ENCODE measurements around the gene RXRB.

RXRB gene

DNA sequence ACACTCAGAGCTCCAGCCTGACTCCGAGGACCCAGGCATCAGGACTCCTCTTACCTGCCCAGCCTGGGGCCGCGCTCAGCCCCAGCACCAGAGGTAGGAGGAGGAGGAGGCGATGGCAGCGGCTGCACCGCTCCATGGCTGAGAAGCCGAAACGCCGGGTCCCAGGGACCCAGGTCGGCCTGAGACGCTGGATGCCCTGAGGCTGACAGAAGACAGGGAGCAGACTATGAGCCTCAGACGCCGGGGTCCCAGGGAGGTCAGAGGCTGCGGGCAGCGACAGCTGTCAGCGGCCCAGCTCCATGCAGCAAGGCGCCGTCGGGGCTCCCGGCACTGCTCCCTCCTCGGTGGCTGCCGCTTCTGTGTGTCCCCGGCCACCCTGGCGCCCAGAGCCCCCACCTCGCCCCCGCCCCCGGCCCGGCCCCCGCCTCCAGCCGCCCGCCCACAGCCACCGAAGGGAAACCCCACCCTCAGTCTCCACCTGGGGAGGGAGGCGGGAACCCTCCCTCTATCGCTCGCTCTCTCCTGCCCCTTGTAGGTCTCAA is 8.3 kb downstream of the RXRB start, which contains the start of gene COL11A2:
COL11A2 (minus strand) TSS at position 363 of the 542 bp plus-strand sequence; CDS start at position 136, 227 bp downstream.
- FAIRE-seq, result peak; percentile 54
- TF ChIP-seq PAX5 (IDR thresholded peaks at IDR 0.05; ENCODE audit: insufficient read depth, low read length, severe bottlenecking) (no peak), POLR2A (IDR thresholded peaks at IDR 0.05; ENCODE audit: low read depth, low read length) (no peak)
- DNase-seq (ENCODE audit: insufficient read length, low spot score), result no peak

DNA sequence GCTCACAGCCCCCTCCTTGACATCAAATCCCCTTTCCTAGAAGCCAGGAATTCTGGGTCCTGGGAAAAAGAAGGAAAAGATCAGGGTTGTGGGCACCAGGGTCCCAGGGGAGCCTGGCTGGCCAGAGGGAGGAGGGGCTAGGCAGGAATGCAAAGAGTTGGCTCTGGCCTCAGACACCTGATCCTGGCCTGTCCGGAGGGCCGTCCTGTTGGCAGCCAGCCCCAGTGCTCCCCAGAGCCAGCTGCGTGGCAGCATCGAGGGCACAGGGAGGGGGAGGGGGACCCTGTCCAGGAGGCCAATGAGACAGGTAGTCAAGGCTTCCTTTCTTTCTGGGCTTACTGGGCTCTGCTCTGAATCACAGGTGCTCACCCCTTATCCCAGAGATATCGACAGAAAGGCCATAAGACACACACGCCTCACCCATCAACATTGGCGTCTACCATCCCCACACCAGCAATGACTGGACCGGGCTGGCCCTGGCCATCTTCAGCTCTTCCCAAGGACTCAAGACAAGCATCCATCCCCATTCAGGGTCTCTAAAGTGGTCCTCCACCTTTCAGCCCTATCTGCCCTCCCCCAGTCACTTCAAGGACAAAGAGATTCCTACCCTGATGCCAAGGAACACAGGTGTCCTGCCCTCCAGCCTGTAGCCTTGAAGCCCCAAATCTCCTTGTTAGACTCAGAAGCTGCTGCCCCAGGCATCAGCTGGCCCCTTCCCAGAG is 8.9 kb downstream of the RXRB start:
- no peak for FAIRE-seq
- DNase-seq (ENCODE audit: insufficient read length, low spot score), result no peak
- TF ChIP-seq POU2F2 (IDR thresholded peaks at IDR 0.05; ENCODE audit: low read depth, low read length), result no peak
- TF ChIP-seq POLR2AphosphoS5 (IDR thresholded peaks at IDR 0.05; ENCODE audit: low read depth, low read length), result no peak
- no peak for TF ChIP-seq TAF1 (IDR thresholded peaks at IDR 0.05; ENCODE audit: low read depth, low read length)
- no peak for TF ChIP-seq POLR2A (IDR thresholded peaks at IDR 0.05; ENCODE audit: low read depth, low read length)
- TF ChIP-seq SPI1 (IDR thresholded peaks at IDR 0.05; ENCODE audit: low read depth, low read length), result no peak
- TF ChIP-seq PAX5 (IDR thresholded peaks at IDR 0.05; ENCODE audit: insufficient read depth, low read length, severe bottlenecking), result no peak

DNA sequence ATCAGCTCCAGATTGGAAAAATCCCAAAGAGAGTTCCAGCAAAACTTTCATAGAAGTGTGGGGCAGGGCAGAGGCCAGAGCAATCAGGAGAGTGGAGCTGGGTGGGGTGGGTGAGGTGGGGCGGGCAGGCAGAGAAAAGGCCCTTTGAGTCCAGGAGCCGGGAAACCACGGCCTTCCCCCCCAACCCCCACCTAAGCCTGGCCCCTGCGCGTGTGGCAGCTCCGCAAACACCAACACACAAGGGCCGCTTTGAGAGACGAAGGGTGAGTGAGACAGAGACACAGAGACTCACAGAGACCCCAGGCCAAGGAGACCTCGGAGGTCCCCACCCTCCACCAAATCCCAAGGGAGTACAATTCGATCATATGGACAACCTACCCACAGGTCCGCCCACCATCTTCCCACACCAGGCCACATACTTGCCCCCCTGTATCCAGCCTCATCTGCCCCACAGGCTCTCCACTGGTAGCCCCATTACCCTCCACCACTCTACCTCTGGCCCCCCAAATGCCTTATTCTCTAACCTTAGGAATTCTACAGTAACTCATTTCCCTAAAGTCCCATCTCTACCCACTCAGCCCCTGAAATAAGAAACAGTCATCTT is 9.9 kb downstream of the RXRB start:
- no peak for DNase-seq (ENCODE audit: insufficient read length, low spot score)
- TF ChIP-seq POLR2AphosphoS5 (IDR thresholded peaks at IDR 0.05; ENCODE audit: low read depth, low read length), result no peak
- TF ChIP-seq POLR2A (IDR thresholded peaks at IDR 0.05; ENCODE audit: low read depth, low read length), result no peak
- no peak for TF ChIP-seq POU2F2 (IDR thresholded peaks at IDR 0.05; ENCODE audit: low read depth, low read length)
- no peak for TF ChIP-seq PAX5 (IDR thresholded peaks at IDR 0.05; ENCODE audit: insufficient read depth, low read length, severe bottlenecking)
- no peak for FAIRE-seq

DNA sequence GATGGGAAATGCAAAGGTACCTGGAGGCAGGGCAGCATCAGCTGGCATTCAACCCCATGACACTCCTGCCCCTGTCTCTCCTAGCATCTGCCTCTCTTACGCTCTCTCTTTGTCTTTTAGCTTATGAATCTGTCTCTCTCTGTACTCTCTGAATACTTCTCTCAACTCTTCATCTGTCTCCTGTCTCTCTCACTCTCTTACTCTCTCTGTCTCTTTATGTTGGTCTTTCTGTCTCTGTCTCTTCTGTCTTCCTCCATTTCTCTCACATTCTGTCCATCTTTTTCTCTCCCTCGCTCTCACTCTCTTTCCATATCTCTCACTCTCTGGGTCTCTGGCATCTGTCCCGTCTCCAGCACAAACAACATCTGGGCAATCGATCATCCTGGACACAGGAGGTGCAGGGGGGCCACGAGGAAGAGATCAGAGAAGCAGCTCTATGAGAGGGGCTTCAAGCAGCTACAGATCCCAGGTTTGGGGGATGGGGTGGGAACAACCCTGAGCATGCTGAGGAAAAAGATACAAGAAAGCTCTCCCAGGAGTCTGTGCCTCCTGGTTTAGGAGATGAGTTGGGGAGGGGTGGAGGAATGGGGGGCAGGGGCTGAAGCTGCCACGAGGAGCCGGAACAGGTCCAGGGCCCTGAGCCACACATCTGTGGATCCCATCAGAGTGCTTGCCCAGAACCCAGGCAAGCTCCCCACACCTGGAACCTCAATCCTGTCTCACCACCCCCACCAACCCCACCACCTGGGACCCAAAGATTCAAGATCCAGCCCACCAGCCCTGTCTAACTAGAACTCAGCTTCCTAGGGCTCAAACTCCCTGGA is 10.6 kb downstream of the RXRB start:
- no peak for TF ChIP-seq SPI1 (IDR thresholded peaks at IDR 0.05; ENCODE audit: low read depth, low read length)
- no peak for TF ChIP-seq TAF1 (IDR thresholded peaks at IDR 0.05; ENCODE audit: low read depth, low read length)
- no peak for TF ChIP-seq POLR2AphosphoS5 (IDR thresholded peaks at IDR 0.05; ENCODE audit: low read depth, low read length)
- TF ChIP-seq POLR2A (IDR thresholded peaks at IDR 0.05; ENCODE audit: low read depth, low read length), result no peak
- TF ChIP-seq PAX5 (IDR thresholded peaks at IDR 0.05; ENCODE audit: insufficient read depth, low read length, severe bottlenecking), result no peak
- TF ChIP-seq POU2F2 (IDR thresholded peaks at IDR 0.05; ENCODE audit: low read depth, low read length), result no peak
- FAIRE-seq, result no peak
- DNase-seq (ENCODE audit: insufficient read length, low spot score), result no peak

DNA sequence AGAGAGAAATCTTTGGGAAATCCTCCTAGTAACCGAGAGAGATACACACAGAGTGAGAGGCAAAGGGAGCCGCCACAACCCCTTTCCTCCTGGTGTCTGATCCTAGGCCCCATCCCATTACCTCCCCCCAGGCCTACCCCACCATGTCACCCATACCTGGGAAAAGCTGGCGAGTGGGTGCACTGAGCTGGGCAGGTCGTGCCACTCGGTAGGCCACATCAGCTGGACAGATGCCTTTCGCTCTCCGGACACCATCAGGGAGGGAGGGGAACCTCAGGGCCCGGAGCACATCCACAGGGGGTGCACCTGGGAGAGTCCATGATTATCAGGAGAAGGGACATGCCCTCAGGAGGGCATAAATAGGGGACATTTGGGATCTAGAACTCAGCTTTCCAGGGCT is 11.3 kb downstream of the RXRB start:
- DNase-seq (ENCODE audit: insufficient read length, low spot score), result no peak
- FAIRE-seq, result no peak
- TF ChIP-seq POU2F2 (IDR thresholded peaks at IDR 0.05; ENCODE audit: low read depth, low read length) (no peak), TAF1 (IDR thresholded peaks at IDR 0.05; ENCODE audit: low read depth, low read length) (no peak), POLR2A (IDR thresholded peaks at IDR 0.05; ENCODE audit: low read depth, low read length) (no peak), PAX5 (IDR thresholded peaks at IDR 0.05; ENCODE audit: insufficient read depth, low read length, severe bottlenecking) (no peak)

DNA sequence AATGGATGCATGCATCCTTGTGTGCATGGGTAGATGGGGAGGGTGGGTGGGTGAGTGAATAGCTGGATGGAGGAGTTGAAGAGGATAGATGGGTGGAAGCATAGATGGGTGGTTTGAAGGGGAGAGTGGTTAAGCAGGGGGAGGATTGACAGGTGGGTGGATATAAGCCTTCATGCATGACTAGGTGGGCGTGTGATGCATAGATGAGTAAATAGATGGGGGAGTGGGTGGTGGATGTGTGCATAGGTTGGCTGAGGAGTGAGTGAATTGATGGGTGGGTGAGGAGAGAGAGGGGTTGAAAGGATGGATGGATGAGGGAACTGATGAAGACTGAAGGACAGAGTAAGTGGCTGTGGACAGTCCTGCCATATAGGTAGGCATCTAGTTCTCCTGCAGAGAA is 12.7 kb downstream of the RXRB start:
- FAIRE-seq (no peak), DNase-seq (ENCODE audit: insufficient read length, low spot score) (no peak)
- TF ChIP-seq SPI1 (IDR thresholded peaks at IDR 0.05; ENCODE audit: low read depth, low read length), result no peak
- TF ChIP-seq TAF1 (IDR thresholded peaks at IDR 0.05; ENCODE audit: low read depth, low read length), result no peak
- TF ChIP-seq PAX5 (IDR thresholded peaks at IDR 0.05; ENCODE audit: insufficient read depth, low read length, severe bottlenecking), result no peak
- TF ChIP-seq POU2F2 (IDR thresholded peaks at IDR 0.05; ENCODE audit: low read depth, low read length), result no peak
- no peak for TF ChIP-seq POLR2A (IDR thresholded peaks at IDR 0.05; ENCODE audit: low read depth, low read length)
- no peak for TF ChIP-seq POLR2AphosphoS5 (IDR thresholded peaks at IDR 0.05; ENCODE audit: low read depth, low read length)

DNA sequence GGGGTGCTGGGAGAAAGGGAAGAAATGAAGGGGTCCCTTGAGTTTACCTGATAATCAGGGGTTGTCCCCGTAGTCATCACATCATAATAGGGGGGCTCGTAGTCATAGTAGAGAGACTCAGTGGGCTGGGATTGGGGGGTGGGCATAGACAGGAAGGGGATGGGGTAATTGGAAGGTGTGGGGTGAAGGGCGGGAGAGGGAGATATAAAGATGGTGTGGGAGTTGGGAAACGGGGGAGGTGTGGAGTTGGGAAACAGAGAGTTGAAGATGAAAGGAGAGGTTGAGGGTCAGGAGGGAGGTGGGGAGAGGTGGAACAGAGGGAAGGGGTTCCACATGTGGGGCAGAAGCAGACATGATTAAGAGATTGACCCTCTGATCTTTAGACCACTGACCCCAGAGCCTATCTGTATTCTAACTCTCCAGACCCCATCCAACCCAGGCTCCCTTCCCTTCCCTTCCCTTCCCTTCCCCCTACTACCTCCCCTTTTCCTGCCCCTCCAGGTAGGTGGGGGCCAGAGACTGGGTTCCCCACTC is 14.7 kb downstream of the RXRB start:
- TF ChIP-seq TAF1 (IDR thresholded peaks at IDR 0.05; ENCODE audit: low read depth, low read length), result no peak
- no peak for TF ChIP-seq POLR2A (IDR thresholded peaks at IDR 0.05; ENCODE audit: low read depth, low read length)
- no peak for FAIRE-seq
- DNase-seq (ENCODE audit: insufficient read length, low spot score), result no peak

DNA sequence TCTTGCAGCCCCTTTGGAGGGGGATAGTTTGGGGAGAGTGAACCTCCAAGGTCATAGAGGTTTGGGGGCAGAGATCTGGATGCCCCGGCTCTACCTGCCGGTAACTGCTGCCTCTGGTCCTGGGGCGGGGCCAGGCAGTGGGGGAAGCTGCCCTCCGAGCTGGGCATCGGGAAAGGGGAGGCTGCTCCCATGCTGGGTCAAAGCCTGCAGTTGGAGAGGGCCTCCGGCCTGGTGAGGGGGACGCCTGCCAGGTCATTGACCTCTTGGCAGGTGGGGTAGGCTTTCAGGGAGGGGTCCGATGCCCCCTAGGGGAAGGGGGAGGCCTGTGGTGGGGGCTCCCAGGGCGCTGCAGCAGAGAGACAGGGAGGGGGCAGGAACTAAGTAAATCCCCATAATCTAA is 15.3 kb downstream of the RXRB start:
- no peak for DNase-seq (ENCODE audit: insufficient read length, low spot score)
- no peak for TF ChIP-seq PAX5 (IDR thresholded peaks at IDR 0.05; ENCODE audit: insufficient read depth, low read length, severe bottlenecking)
- TF ChIP-seq POU2F2 (IDR thresholded peaks at IDR 0.05; ENCODE audit: low read depth, low read length), result no peak
- TF ChIP-seq SPI1 (IDR thresholded peaks at IDR 0.05; ENCODE audit: low read depth, low read length), result no peak
- no peak for TF ChIP-seq POLR2AphosphoS5 (IDR thresholded peaks at IDR 0.05; ENCODE audit: low read depth, low read length)
- no peak for TF ChIP-seq POLR2A (IDR thresholded peaks at IDR 0.05; ENCODE audit: low read depth, low read length)
- TF ChIP-seq TAF1 (IDR thresholded peaks at IDR 0.05; ENCODE audit: low read depth, low read length), result no peak
- no peak for FAIRE-seq

DNA sequence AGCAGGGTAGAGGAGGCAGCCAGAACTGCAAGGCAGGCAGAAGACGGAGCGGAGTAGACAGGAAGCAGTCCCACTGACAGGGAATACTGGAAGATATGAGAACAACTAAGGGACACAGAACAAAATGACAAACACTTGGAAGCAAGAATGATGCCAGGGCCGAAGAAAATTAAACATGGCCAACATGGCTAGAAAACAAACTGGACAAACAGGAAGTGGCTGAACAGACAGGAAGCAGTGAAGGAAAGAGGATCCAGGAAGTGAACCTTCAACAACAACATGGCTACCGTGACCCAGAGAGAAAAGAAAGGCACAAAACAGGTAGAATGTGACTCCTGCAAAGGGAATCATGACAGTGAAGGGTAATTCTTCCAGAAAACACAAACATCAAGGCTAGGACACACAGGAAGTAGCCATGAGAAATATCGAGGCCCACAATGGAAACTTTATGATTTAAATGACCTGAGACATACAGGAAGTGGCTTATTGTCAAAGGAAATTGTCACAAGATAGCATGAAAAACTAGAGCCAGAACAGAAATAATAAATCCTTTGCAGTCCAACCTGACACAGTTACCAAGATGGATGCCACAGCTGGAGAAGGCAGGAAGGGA is 17.3 kb downstream of the RXRB start:
- DNase-seq (ENCODE audit: insufficient read length, low spot score), result no peak
- TF ChIP-seq SPI1 (IDR thresholded peaks at IDR 0.05; ENCODE audit: low read depth, low read length) (peak; percentile 63; the same call in 1 of the 2 replicates), POLR2AphosphoS5 (IDR thresholded peaks at IDR 0.05; ENCODE audit: low read depth, low read length) (no peak), PAX5 (IDR thresholded peaks at IDR 0.05; ENCODE audit: insufficient read depth, low read length, severe bottlenecking) (no peak)
- FAIRE-seq, result peak; percentile 59
